ENCODE results near the gene KAZN. TPM values are rescaled to one million over a fixed set of nuclear protein-coding genes. Genes with fewer than 3 reads are reported as not detected.

KAZN gene
- total and polyA plus RNA-seq, 2 of the 8 experiments (the other 6 are each of a cell fraction or from before 2014, with no cell fraction given) = 3.7 to 11.8 TPM

DNA sequence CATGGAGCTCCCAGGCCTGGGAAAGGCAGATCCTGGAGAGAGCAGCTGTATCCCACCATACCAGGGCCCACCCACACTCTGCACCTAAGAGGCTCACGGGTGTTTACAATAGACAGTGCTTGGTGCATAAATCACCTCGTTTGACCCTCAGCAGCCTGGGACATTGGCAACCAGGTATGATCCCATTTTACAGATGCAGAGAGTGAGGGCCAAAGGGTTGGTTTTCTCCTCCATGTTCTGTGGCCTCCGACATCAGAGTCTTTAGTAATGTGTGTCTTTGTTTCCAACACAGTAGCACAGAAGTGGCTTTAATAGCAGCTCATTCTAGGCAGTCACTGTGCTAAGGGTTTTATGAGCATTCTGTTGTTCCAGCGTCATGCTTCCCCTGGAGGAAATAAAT, 176.5 kb downstream of the KAZN start (continued):
- TF ChIP-seq SAP30 (IDR thresholded peaks at IDR 0.05; ENCODE audit: insufficient read depth, insufficient replicate concordance, low read length) (no peak), ATF2 (IDR thresholded peaks at IDR 0.05; ENCODE audit: low read length) (no peak), SUZ12 (IDR thresholded peaks at IDR 0.05; ENCODE audit: low read length) (no peak), CTBP2 (IDR thresholded peaks at IDR 0.05; ENCODE audit: borderline replicate concordance, insufficient read depth, insufficient read length, low read length) (no peak), SP1 (IDR thresholded peaks at IDR 0.05; ENCODE audit: low read depth, low read length) (no peak), SRF (IDR thresholded peaks at IDR 0.05; ENCODE audit: low read depth, low read length) (no peak), BCL11A (IDR thresholded peaks at IDR 0.05; ENCODE audit: low read depth in 2 of 2, low read length in 2 of 2) (no peak), RFX5 (IDR thresholded peaks at IDR 0.05; ENCODE audit: borderline replicate concordance, low read depth, low read length) (no peak), FOSL1 (IDR thresholded peaks at IDR 0.05; ENCODE audit: insufficient read depth, low read depth, low read length) (no peak)
- TF ChIP-seq, protein P1, sequence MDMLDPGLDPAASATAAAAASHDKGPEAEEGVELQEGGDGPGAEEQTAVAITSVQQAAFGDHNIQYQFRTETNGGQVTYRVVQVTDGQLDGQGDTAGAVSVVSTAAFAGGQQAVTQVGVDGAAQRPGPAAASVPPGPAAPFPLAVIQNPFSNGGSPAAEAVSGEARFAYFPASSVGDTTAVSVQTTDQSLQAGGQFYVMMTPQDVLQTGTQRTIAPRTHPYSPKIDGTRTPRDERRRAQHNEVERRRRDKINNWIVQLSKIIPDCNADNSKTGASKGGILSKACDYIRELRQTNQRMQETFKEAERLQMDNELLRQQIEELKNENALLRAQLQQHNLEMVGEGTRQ (IDR thresholded peaks at IDR 0.05; ENCODE audit: low read length) = no peak
